Hindlimb muscle (tissue), 1 donor: ENCODE data around the gene HOXC4. TPM values are rescaled to one million over a fixed set of nuclear protein-coding genes. Genes with fewer than 3 reads are reported as not detected.

Source experiments
- DNase-seq: peaks from one replicate; pipeline ENCODE4 v3.0.0-alpha.2; 2013
- polyA plus RNA-seq: library from polyadenylated mRNA; unstranded; fragments of 120-200 nt; gene quantifications from one replicate; pipeline ENCODE4 v1.2.1, GENCODE V29; 2013; ENCODE audit not compliant: insufficient read length

HOXC4 gene
- polyA plus RNA-seq, 1 donor = 21.4 TPM

DNA sequence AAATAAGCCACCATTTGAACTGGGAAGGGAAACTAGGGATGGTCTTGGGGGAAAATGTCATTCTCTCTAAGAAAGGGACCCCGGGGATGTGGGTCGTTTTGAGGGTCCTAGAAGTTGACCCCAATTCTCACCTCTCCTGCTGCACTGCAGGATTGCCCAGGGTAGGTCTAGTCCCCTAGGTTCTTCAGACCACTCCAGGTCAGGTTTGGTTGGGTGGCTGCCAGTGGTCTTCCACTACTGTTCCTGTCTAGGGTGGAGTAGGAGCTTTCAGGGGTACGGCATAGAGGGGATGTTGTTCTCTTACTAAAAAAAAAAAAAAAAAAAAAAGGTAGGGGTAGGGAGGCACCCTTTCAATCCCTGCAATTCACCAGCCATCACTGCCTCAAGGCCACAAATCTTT is 37.6 kb upstream of the HOXC4 start:
- DNase-seq = no peak

DNA sequence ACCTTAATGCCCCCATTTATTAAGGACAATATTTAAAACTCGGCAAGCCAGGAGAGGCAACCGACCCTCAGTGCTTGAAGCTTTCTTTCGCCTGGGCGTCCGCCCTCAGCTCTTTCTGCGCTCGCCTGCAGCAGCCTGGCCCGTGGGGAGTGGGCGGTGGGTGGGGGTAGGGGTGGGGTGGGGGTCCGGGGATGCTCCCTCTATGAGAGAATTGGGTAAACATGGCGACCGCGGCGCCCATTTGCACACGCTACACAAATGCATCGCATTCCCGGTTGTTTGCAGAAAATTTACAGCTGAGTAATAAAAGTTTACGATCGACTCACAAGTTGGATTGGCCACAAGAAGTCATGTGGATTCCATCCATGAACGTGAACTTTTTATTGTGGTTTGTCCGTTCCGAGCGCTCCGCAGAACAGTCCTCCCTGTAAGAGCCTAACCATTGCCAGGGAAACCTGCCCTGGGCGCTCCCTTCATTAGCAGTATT is 37.1 kb upstream of the HOXC4 start:
- DNase-seq = peak; percentile 81

DNA sequence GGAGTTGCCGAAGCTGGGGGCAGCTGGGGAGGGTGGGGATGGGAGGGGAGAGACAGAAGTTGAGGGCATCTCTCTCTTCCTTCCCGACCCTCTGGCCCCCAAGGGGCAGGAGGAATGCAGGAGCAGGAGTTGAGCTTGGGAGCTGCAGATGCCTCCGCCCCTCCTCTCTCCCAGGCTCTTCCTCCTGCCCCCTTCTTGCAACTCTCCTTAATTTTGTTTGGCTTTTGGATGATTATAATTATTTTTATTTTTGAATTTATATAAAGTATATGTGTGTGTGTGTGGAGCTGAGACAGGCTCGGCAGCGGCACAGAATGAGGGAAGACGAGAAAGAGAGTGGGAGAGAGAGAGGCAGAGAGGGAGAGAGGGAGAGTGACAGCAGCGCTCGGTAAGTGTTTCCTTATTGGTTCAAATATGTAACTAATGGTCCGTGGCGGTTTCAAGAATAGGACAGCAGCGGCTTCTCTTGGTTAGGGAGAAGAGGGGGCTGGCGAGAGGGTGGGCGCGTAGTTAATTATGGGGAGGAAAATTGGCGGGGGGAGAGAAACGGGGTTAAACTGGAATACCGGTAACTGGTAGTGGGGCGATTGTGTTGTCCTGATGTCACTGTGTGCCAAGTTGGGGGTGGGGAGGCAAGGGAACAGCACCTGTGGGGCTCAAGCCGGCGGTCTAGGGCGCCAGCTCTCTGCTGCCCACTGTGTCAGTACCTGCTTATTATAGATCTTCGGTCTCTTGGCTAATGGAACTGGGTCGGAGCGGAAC is 36.4 kb upstream of the HOXC4 start:
- DNase-seq = no peak

DNA sequence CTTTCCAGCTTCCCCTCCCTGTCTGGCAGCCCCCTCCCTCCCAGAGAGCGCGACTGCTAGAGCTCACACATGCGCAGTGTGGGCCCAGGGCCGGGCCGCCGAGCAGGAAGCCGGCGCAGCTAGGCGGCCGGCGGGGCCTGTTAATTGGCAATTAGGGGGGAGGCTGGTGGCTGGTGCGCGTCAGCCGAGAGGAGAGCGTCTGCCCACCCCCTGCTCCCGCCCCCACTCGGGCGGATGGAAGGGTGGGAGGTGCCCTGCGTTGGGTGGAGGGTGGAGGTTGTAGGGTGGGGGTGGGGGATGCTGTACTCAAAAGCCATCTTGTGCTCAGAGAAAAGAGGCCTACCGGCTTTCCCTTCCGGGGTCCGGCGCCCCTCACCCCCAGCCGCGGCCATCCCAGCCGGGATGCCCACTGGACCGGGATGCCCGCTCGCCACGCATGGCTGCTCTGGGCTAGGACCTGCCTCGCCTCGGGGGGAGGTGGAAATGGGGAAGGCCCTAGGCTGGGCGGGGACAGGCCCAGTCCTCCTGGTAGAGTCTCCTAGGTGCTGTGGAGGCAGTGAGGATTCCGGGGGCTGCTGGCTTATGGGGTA is 35.7 kb upstream of the HOXC4 start:
- peak; percentile 92 for DNase-seq

DNA sequence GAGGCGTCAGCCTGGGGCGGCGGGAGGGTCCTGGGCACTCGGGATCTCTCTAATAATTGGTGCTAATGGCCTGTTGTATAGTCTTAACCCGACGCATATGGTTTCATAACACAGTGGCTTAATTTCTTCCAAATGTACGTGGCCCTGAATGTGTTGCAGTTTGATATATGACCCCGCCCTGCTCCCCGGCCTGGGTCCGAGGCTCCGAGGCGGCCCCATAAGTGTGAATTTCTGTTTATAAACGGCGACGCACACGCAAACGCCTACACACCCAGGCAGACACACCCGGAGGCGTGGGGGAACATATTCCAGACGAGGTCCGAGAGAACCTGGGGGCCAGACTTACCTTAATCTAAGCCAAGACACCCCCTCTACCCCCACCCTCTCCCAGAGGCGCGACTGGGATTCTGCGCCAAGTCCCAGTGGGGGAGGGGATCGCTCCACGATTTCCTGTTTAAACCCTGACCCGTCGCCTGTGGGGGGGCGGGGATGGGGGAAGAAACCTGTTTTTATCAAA is 35.1 kb upstream of the HOXC4 start:
- DNase-seq = no peak

DNA sequence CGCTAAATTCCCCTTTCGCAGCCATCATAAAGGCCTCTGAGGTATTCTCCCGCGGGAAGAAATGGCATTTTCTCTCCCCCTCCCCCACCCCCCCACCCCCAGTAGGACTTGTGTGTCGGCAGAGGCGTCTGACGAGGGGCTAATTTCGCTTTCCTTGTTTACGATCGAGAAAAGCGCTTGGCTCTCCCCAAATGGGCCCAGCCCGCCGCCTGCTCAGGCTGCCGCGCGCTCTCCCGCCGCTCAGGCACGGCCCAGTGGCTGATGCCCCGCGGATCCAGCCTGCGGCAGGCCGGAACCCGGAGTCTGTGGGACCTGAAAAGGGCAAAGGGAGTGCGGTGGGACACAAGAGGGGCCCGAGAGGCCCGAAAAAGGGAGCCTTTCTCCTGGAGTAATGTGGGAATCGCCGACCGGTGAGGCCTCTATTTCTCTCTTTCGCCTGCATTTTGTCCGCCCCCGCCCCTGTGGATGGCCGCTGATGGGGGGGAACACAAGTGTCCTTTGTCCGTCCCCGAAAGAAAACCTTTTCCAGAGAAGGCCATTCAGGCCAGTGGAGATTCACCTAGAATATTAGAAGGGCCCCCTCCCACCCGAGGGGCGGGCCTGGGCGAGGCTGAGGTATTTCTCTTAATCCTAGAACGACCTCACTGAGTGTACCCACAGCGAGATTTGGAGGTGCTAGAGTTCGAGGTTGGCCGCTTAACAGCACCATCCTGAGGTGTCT is 34.4 kb upstream of the HOXC4 start:
- DNase-seq = no peak

DNA sequence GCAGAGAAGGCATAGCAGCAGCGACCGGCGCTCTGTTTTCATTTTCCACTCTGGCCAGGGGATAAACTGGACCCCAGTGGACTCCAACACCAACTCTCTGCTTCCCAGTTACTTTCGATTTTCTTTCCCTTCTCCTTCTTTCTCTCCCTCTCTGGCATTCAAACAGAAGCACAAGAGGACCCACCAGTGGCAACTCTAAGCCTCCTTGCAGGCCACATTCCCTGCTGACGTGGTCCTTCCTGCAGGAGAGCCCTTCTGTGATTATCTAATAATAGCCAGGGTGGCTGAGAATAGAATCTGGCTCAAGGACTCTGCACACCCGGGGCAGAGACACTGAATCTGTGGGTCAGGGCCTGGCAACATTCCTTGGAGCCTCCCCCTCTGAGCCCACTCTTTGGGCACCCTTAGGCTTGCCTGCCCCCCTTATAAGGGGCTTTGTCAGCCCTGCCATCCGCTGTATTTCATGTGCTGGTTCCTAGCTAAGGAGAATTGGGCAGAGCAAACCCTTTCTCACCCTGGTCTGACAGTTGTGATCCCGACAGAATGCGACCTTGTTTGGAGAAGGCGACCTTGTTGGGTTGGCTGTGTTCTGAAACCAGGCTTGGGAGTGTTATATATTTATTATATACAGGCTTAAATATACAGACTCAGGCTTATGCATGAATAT is 33.6 kb upstream of the HOXC4 start:
- no peak for DNase-seq

DNA sequence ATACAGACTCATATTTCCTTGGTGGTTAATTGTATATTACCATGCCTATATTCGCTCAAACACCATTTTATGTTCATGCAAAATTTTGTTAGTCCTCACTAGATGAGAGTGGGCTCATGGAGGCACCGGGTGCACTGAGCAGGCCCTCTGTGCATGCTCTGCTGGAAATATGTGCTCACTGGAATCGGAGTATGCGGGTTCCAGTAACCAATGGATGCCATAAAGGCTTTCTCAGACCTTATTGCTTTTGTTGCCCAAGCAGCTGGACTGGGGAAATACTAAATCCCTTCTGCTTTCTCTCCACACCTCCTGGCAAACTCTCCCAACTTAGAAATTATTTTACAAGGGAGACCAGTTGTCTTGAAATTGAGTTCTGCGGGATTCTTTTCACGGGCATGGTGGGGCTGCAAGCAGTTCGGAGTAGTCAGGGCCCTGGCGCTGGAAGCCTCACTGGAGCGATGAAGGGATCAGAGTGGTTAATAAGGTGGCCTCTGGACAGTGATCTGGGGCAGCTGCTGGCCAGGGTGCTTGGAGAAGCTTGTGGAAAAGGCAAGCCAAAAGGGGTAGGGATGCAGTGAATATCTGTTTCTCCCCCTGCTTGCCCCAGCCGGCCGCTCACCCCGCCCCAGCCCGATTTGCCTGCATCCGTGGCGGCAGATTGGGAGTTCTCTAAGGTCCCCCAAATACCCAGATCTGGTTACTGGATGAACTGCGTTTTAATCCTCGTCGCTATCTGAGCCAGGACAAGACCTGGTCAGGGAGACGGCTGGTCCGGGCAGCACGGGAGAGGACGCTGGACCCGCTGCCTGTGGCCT is 32.8 kb upstream of the HOXC4 start:
- no peak for DNase-seq

DNA sequence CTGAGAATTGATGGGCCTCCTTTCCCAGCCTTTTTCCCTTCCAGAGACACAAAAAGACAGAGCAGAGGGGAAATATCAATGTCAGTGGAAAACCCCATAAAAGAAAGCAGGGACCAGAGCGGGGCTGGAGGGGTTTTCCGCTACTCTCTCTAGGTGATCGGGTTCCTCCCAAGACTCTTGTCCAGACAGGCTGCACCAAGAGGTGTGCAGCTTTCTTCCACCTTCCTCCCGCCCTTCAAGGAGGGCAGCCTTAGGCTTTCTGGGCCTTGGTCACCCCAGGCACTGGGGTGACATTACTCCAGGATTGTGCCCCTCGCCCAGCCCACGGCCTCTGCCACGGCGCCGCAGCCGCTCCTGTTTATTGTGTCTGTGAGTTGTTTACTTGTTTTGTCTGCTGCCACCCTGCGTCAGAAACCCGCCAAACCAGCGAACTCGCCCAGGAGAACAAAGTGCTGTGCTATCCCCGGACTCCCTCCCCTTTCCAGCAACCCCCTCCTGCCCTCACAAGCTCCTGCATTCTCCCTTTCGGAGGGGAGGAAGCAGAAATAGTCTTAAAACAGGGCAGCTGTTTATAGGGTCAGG is 32.1 kb upstream of the HOXC4 start:
- DNase-seq = no peak

DNA sequence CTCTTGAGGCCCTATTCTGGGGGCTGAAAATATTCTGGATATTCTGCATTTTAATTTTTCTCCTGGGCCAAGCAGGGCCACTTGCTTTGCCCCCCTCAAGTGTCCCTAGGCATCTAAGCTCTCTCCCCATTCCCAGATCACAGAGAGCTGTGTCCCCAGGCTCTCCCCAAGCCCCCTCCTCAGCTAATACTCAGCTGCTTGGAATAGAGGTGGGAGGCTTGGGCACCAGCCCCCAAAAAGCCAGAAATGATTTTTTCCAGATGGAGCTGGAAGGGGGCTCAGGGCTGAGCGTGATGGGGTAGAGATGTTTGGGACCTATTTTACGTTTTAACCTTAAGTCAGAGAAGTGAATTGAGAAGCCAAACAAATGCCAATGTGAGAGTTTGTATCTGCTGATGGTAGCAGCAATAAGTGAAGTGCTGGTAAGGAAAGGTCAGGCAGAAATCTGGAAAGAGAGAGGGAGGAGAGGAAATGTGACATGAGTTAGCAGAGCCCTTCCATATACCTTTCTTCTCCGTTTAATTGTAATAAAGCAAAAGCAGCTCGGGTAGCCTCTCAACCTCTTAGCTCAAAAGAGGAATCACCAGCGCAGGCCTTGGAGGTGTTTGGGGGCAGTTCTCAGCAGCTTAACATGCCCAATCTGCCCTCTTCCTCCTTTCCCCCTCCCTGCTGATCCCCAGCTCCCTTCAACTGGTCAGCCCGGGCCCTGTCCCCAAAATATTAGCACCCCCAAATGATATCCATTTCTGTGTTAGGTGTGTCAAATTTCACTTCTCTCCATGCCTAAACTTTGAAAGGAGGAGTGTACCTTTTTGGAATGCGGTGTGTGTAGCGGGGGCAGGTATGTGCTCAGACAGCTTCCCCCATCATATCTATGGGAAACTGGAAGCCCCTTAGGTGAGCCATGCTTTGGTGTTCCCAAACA is 30.4 kb upstream of the HOXC4 start:
- no peak for DNase-seq

DNA sequence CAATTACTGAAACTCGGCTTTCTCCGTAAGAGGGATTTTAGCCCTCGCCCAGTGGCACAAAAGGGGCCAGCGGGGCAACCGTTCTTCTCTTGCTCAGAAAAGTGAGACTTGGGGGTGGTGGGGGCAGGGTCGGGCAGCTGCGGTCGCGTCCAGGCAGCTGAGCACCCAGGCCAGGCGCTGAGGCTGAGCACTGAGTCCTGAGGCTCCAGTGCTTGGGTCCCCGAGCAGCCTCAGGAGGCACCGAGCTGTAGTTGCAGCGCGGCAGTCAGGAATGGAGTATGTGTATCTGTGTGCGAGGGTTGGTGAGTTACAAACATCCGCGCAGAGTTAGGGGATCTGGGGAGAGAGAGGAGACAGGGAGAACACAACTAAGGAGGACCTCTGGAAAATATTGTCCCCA is 29.5 kb upstream of the HOXC4 start:
- DNase-seq = no peak

DNA sequence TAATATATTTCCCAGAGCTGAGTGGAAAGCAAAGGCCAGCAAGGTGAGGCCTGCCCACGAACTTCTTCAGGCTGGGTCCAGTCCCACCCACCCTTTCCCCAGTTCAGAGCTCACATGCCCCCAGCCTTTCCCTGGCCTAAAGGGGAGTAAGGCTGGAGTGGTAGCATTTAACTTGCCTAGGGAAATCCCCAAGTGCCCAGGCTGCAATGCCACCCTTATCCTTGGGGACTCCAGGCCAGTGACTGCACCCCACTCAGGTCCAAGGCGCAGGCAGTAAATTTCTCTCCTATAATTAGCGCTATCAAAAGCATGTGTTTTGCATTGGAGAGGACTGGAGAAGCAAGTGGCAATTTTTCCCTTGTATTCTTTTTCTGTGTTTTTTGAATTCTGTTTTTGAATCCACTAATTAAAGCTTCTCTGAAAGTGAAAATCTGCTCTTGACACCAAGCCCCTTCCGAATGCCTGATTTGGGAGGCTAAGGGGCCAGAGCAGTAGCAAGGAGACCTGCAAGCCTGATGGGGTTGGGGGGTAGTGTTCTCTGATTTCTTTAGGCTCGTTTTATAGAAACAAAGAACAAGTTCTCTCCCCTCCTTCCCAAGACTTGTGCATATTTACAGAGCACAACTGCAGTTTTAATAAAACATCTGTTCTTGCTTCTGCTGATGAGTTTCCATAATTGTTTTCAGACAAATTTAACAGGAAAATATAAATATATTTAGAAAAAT is 28.9 kb upstream of the HOXC4 start:
- DNase-seq = no peak

DNA sequence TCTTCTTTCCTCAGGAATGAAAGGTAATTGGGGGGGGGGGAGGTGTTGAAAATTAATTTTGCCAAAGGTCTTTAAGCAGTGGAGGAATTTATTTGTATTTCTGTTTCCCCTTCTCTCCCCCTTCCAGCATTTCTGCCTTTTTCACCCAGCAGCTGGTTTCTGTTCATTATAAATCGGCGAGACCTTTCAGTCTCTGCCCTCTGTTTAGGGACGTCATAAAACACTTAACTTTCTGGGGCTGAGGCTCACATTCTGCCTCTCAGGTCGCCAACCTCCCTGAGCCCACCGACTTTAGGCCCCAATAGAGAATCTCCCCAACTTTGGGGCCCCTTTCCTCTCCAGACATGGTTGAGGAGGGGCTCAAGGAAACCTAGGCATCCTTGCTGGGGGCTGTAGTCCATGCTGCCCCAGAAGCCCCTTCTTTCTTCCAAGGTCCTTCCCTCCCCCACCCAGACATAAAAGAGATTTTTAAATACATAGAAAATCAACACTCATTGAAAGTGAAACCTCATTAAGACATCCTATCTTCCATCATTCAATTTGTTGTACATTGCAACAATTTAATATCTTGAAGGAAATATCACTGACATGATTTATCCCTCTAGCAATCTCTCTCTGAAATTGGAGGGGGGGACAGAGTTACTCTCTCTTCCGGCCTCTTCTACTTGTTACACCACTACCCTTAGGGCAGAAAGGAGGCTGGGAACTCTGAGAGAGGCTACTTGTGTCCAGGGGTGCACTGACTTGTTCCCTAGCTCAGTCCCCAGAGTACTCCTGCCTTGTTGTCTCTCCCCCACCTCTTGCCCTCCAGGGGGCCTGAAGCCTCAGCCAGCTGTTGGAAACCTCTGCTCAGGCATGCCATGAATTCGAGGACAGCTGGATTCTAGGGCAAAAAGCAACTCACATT is 27.9 kb upstream of the HOXC4 start:
- no peak for DNase-seq

DNA sequence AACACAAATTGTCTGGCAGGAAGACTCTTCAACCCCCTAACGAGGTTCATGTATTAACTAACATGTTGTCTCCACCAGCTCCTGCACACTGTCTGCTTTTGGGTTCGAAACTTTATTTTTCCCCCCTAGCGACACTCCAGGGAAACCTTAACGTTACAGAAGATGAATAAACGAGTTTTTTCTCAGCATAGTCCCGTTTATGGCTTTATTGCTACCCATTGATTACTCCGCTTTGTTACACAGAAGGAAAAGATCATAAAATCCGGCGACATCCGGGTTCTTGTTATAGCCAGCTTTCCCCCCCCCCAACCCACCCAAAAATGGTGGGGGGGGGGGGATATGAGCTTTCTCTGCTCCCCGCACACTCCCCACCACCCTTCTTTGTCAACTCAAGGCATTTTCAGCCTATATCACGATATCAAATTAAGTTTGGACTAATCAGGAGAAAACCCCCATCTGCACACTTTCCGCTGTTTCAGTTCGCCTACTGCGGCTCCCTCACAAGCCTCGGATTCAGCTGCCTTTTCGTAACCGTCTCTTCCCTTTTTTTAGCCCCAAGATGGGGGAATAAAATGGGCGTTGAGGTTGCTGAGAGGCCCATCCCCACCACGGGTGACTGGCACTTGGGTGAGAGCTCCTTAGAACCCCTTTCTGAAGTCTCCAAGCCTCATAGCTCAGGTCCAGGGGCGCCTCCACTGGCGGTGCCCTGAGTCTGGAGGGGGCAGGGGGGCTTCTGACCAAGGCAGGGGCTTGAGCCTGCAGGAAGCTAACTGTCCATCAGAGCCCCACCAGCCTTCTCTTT is 26.8 kb upstream of the HOXC4 start:
- no peak for DNase-seq

DNA sequence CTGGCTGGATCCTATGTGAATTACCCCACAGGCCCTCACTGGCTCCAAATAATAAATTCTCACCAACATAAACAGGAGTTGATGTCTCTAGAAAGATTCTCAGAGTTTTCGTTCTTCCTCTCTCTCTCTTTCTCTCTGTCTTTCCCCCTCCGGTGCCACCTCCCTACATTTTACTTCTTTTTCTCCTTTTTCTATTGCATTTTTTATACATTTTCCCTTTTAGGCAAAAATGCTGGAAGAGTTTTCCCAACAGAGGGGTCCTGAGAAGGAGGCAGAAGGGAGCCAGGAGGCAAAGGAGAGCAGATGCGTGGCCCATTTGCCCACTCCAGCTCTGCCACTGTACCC is 26.2 kb upstream of the HOXC4 start:
- DNase-seq = no peak

DNA sequence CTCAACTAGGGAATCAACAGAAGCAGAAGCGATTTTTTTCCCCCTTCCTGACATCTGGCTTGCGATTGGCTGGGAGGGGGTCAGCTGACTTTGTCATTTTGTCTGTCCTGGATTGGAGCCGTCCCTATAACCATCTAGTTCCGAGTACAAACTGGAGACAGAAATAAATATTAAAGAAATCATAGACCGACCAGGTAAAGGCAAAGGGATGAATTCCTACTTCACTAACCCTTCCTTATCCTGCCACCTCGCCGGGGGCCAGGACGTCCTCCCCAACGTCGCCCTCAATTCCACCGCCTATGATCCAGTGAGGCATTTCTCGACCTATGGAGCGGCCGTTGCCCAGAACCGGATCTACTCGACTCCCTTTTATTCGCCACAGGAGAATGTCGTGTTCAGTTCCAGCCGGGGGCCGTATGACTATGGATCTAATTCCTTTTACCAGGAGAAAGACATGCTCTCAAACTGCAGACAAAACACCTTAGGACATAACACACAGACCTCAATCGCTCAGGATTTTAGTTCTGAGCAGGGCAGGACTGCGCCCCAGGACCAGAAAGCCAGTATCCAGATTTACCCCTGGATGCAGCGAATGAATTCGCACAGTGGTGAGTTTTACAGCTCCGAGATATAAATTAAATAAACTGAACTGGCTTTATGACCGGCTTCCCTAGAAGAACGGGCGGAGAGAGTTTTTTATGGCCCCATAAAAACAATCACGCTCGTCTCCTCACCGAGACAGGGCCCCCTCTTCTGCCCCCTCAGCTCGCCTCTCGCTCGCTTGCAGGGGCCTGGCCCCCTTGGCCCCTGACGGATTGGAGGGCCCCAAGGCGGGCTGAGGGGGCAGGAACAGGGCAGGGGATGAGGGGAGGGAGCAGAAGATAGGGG is 25.1 kb upstream of the HOXC4 start, which contains the start of gene HOXC6:
HOXC6 (plus strand) TSS at position 127 of the 888 bp plus-strand sequence; CDS start at position 209, 82 bp downstream.
- no peak for DNase-seq
